Measurements from ENCODE around the gene GRIK4. TPM values are rescaled to one million over a fixed set of nuclear protein-coding genes. Genes with fewer than 3 reads are reported as not detected.

Gene GRIK4
- total RNA-seq, 1 donor from 2014 or later = not detected

- H3K27me3 Mint-ChIP-seq = peaks cover 18% of the 10 kb centered on the region
- H3K27ac Mint-ChIP-seq = no peak overlapping the region
- TF ChIP-seq, protein P1, sequence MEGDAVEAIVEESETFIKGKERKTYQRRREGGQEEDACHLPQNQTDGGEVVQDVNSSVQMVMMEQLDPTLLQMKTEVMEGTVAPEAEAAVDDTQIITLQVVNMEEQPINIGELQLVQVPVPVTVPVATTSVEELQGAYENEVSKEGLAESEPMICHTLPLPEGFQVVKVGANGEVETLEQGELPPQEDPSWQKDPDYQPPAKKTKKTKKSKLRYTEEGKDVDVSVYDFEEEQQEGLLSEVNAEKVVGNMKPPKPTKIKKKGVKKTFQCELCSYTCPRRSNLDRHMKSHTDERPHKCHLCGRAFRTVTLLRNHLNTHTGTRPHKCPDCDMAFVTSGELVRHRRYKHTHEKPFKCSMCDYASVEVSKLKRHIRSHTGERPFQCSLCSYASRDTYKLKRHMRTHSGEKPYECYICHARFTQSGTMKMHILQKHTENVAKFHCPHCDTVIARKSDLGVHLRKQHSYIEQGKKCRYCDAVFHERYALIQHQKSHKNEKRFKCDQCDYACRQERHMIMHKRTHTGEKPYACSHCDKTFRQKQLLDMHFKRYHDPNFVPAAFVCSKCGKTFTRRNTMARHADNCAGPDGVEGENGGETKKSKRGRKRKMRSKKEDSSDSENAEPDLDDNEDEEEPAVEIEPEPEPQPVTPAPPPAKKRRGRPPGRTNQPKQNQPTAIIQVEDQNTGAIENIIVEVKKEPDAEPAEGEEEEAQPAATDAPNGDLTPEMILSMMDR (IDR thresholded peaks at IDR 0.05; ENCODE audit: unreplicated experiment) = no peak
- no peaks in the 10 kb centered on the region for H3K36me3 Mint-ChIP-seq (ENCODE audit: insufficient read depth)
- H3K4me1 Mint-ChIP-seq (ENCODE audit: low read depth) = peaks cover 6% of the 10 kb centered on the region
- no peak overlapping the region for H3K4me3 Mint-ChIP-seq (ENCODE audit: low read depth)
- peaks cover 3% of the 10 kb centered on the region for H3K9me3 Mint-ChIP-seq (ENCODE audit: low read depth)
- no peak for DNase-seq (ENCODE audit: low spot score, unreplicated experiment)
Measured at GRCh38 chr11:120878781-120879180, 367.2 kb downstream of the GRIK4 start.

DNA sequence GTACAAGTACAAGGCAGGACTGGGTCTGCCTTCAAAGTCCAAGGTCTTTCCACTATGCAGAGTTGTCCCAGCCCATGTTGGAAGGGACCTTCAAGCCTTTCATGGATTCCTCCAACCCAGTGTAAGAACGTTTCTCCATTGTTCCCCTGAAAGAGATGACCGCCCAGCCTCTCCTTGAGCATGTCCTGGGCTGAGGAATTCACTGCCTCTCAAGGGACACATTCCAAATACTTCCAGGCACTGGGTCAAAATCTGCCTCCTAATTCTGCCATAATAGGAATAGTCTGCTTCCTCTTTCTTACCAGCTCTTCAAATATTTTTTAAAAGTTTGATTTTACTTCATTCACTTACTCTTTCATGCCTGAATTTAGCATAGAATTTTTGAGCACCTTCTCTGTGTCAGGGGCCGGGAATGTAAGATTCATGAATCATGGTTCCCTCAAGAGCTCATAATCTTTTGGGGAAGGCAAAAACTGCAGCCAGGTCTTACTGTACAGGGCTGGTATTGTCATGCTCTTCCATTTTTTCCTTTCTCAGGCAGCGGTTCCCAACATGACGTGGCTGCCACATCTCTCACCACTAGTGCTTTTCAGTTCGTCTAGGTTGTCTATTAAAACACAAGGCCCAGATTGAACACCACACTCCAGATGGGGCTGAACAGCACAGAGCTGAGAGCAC lies 369.1 kb downstream of the GRIK4 start:
- H3K9me3 Mint-ChIP-seq (ENCODE audit: low read depth) = peaks cover 3% of the 10 kb centered on the region
- DNase-seq (ENCODE audit: low spot score, unreplicated experiment) = no peak
- no peaks in the 10 kb centered on the region for H3K36me3 Mint-ChIP-seq (ENCODE audit: insufficient read depth)
- TF ChIP-seq, protein P1 (IDR thresholded peaks at IDR 0.05; ENCODE audit: unreplicated experiment) = no peak
- H3K27me3 Mint-ChIP-seq = peaks cover 25% of the 10 kb centered on the region
- no peak overlapping the region for H3K27ac Mint-ChIP-seq
- H3K4me3 Mint-ChIP-seq (ENCODE audit: low read depth) = no peak overlapping the region
- H3K4me1 Mint-ChIP-seq (ENCODE audit: low read depth) = peaks cover 6% of the 10 kb centered on the region

- Mint-ChIP-seq H3K4me3 (ENCODE audit: low read depth) (no peak overlapping the region), H3K27me3 (peaks cover 28% of the 10 kb centered on the region), H3K9me3 (ENCODE audit: low read depth) (no peaks in the 10 kb centered on the region), H3K27ac (no peak overlapping the region), H3K4me1 (ENCODE audit: low read depth) (peaks cover 6% of the 10 kb centered on the region), H3K36me3 (ENCODE audit: insufficient read depth) (no peaks in the 10 kb centered on the region)
- TF ChIP-seq, protein P1 (IDR thresholded peaks at IDR 0.05; ENCODE audit: unreplicated experiment) = no peak
- no peak for DNase-seq (ENCODE audit: low spot score, unreplicated experiment)
Measured at GRCh38 chr11:120881596-120881995, 370.0 kb downstream of the GRIK4 start.

DNA sequence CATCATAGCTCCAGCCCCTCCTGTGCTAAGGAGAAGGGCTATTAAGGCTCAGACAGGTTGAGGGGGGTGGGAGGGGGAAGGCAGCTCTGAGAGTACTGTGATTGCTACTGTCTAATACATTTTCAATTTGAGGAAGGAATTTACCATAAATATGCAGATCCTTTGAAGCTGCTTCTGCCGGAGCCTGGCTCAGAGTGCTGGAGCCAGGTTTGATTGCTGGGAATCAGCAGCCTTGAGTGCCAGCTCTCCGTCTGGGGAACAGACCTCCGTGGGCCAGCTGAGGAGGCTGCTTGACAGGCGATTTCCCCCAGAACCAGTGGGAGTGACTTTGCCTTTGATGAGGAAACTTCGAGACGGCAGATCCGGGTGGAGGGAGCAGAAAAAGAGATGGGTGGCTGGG lies 370.6 kb downstream of the GRIK4 start:
- Mint-ChIP-seq H3K4me1 (ENCODE audit: low read depth) (peaks cover 6% of the 10 kb centered on the region), H3K27ac (no peak overlapping the region), H3K4me3 (ENCODE audit: low read depth) (no peak overlapping the region), H3K9me3 (ENCODE audit: low read depth) (no peaks in the 10 kb centered on the region), H3K27me3 (peaks cover 28% of the 10 kb centered on the region), H3K36me3 (ENCODE audit: insufficient read depth) (no peaks in the 10 kb centered on the region)
- TF ChIP-seq, protein P1 (IDR thresholded peaks at IDR 0.05; ENCODE audit: unreplicated experiment) = no peak
- DNase-seq (ENCODE audit: low spot score, unreplicated experiment) = no peak

DNA sequence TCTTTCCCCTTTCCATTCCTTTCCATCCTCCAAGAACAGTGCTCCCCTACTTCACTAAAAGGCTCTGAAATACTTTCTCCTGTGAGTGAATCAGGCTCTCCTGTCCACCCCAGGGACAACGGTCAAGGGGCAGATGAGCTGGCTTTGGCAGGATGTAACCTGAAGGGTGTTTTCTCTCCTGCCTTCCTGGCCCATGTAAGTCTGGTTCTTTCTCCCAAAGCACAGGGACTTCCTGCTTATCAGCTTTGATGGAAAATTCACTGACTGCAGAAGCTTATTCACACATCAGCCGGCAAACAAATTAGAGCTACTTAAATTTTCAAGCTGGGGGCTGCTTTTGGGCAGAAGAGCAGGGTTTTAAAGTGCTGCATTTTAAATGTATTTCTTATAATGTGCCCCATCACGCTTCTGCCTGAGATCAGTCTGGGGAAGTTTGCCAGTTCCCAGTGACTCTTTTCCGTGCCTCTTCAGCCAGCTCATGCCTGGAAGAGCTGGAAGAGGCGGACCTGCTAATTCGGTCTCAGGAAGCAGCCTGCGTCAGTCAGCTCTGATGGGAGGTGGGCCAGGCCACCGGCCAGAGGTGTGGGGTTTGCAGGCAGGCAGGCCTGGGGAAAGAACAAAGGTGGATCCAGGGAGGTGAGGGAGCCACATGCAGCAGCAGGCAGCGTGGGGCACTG lies 372.0 kb downstream of the GRIK4 start:
- Mint-ChIP-seq H3K9me3 (ENCODE audit: low read depth) (no peaks in the 10 kb centered on the region), H3K27ac (no peak overlapping the region), H3K4me3 (ENCODE audit: low read depth) (no peak overlapping the region), H3K36me3 (ENCODE audit: insufficient read depth) (no peaks in the 10 kb centered on the region), H3K27me3 (peaks cover 28% of the 10 kb centered on the region), H3K4me1 (ENCODE audit: low read depth) (peaks cover 6% of the 10 kb centered on the region)
- no peak for DNase-seq (ENCODE audit: low spot score, unreplicated experiment)
- TF ChIP-seq, protein P1 (IDR thresholded peaks at IDR 0.05; ENCODE audit: unreplicated experiment) = no peak
